ENCODE results near the gene RPS27L.

The RPS27L gene

DNA sequence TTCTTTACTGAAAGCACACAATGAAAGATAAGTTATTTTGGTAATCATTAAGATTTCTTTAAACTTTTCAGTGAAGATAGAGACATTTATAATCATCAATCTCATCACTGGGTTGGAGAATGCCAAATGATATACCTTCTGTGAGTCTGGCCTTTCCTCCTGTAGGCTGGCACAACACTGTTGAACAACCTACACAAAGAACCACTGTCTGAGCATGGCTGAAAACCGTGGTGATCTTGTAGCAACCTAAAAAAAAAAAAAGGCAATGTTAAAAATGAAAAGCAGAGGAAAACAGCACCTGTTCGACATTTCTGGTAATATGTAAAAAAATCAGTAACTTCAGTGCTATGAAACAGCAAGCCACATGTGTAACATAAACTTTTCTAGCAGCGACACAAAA lies 1.8 kb downstream of the RPS27L start:
- CTCF ChIA-PET = no interaction called here
- no peak for DNase-seq (ENCODE audit: low spot score)
- TF ChIP-seq, protein P1, sequence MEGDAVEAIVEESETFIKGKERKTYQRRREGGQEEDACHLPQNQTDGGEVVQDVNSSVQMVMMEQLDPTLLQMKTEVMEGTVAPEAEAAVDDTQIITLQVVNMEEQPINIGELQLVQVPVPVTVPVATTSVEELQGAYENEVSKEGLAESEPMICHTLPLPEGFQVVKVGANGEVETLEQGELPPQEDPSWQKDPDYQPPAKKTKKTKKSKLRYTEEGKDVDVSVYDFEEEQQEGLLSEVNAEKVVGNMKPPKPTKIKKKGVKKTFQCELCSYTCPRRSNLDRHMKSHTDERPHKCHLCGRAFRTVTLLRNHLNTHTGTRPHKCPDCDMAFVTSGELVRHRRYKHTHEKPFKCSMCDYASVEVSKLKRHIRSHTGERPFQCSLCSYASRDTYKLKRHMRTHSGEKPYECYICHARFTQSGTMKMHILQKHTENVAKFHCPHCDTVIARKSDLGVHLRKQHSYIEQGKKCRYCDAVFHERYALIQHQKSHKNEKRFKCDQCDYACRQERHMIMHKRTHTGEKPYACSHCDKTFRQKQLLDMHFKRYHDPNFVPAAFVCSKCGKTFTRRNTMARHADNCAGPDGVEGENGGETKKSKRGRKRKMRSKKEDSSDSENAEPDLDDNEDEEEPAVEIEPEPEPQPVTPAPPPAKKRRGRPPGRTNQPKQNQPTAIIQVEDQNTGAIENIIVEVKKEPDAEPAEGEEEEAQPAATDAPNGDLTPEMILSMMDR (conservative IDR thresholded peaks at IDR 0.05; ENCODE audit: low read depth) = no peak
- POLR2A ChIA-PET (ENCODE audit: low non-redundant PET) = no interaction called here
- H3K27ac ChIP-seq = no peak overlapping the region

DNA sequence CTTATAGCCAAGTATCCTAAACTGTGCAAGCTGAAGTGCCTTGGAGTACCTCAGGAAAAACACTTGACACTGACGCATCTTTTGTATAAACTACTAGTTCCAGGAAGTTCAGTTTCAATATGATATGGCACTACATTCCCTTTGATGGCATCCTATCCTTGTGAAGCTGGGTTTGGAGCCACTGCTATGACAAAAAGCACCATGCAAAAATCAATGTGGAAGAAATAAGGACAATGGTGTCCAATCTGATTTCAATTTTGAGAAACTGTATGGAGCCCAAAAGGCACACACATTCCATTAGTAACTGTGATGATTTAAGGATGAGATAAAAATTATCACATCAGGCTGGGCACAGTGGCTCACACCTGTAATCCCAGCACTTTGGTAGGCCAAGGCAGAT lies 5.6 kb downstream of the RPS27L start:
- no peak overlapping the region for H3K27ac ChIP-seq
- POLR2A ChIA-PET (ENCODE audit: low non-redundant PET) = no interaction called here
- no peak for DNase-seq (ENCODE audit: low spot score)
- TF ChIP-seq, protein P1 (conservative IDR thresholded peaks at IDR 0.05; ENCODE audit: low read depth) = no peak
- CTCF ChIA-PET = interaction anchor here (0.6 to 0.7 kb wide), 2 partner anchors 16 to 639 kb away, joined by 3 to 12 read pairs; no protein-coding TSS in a partner anchor

DNA sequence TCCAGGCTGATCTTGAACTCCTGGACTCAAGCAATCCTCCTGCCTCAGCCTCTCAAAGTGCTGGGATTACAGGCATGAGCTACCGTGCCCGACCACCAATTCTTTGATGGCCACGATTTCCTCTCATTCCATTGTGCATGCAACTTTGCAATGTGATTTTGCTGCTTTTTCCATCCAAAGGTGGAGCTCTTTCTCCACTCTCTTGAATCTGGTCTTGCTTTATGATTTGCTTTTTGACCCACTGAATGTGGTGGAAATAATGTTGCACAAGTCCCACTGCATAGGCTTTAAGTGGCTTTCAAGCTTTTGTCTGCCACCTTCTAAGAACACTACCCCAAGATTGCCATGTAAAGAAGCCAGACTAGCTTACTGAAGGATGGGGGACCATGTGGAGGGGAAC lies 10.6 kb downstream of the RPS27L start:
- ChIA-PET POLR2A (ENCODE audit: low non-redundant PET) (no interaction called here), CTCF (interaction anchor here (0.9 kb wide), 1 partner anchor 10 kb away, joined by 3 read pairs; no protein-coding TSS in a partner anchor)
- no peak for DNase-seq (ENCODE audit: low spot score)

DNA sequence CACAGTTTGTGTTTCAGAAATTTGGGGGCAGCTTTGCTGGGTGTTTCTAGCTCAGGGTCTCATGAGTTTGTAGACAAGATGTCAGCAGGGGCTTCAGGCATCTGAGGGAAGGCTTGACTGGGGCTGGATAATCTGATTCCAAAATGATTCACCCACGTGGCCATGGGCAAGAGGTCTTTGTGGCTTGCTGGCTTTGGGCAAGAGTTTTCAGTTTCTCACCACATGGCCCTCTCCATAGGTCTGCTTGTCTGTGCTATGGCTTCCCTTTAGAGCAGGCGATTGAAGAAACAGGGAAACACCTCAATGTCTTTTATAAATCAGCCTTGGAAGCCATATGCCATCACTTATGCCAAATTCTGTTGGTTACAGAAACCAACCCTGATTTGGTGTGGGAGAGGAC lies 11.9 kb downstream of the RPS27L start:
- TF ChIP-seq, protein P1 (conservative IDR thresholded peaks at IDR 0.05; ENCODE audit: low read depth) = no peak
- ChIA-PET CTCF (no interaction called here), POLR2A (ENCODE audit: low non-redundant PET) (no interaction called here)
- no peak overlapping the region for H3K27ac ChIP-seq
- DNase-seq (ENCODE audit: low spot score) = no peak

More for the DNA sequence above, 10.6 kb downstream of the RPS27L start:
- no peak overlapping the region for H3K27ac ChIP-seq
- TF ChIP-seq, protein P1 (conservative IDR thresholded peaks at IDR 0.05; ENCODE audit: low read depth) = no peak

DNA sequence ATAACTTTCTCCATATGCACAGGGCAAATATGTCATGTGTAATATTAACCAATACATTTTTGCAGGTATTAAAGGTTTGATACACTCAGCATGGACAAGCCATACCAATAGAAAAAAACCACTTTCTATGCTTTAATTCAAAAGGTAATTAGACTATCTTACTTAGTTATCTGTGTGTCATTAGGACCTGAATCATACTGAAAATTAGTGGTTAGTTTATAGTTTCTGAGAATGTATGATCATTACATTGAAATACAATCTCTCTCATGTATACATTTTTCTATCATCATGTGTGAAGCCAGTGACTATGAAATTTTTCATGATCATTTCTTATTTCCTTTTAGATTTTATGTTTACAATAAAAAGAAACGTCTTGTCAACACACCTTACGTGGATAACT lies 16.3 kb downstream of the RPS27L start:
- ChIA-PET CTCF (interaction anchor here (0.7 kb wide), 1 partner anchor 97 kb away, joined by 3 read pairs; no protein-coding TSS in a partner anchor), POLR2A (ENCODE audit: low non-redundant PET) (no interaction called here)
- TF ChIP-seq, protein P1 (conservative IDR thresholded peaks at IDR 0.05; ENCODE audit: low read depth) = no peak
- no peak overlapping the region for H3K27ac ChIP-seq
- no peak for DNase-seq (ENCODE audit: low spot score)

DNA sequence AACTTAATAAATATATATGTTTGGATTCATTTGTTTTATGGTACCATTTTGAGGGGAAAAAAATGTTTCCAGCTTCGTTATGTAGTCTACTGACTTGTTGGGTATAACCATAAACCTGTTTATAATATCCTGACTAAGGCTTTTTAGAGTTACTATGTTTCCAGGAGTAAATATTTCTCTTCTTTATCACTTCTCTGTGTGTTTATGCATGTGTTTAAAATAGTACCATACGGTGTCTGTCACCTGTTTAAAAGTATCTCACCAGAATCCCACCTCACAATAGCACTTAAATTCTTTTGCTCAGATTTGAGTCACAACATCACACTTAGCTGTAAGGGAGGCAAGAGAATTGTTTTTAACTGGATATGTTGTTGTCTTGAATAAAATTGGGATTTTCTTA lies 20.5 kb downstream of the RPS27L start:
- H3K27ac ChIP-seq = no peak overlapping the region
- ChIA-PET POLR2A (ENCODE audit: low non-redundant PET) (no interaction called here), CTCF (interaction anchor here (0.6 to 1.1 kb wide), 2 partner anchors 10 to 100 kb away, joined by 3 to 4 read pairs; no protein-coding TSS in a partner anchor)
- TF ChIP-seq, protein P1 (conservative IDR thresholded peaks at IDR 0.05; ENCODE audit: low read depth) = no peak
- no peak for DNase-seq (ENCODE audit: low spot score)
